K562 (cell line): ENCODE data around the gene CLEC3B. TPM values are rescaled to one million over a fixed set of nuclear protein-coding genes. Genes with fewer than 3 reads are reported as not detected.

Experiments used
- BHLHE40 ChIP-seq: IDR thresholded peaks from 2 replicates; pipeline ENCODE4 v1.6.1; 2011; ENCODE audit warnings: low read length, improper control_type of control experiment
- CBFA2T3 ChIP-seq: fragments of 450-650 bp; IDR thresholded peaks from 2 replicates; pipeline ENCODE4 v1.6.1; 2017
- CBX1 ChIP-seq: sonication (generic); IDR thresholded peaks from 2 replicates; pipeline ENCODE4 v1.6.1; 2016; ENCODE audit warnings: antibody characterized with exemption, low read depth, mild to moderate bottlenecking
- CC2D1A ChIP-seq: fragments of 450-650 bp; IDR thresholded peaks from 2 replicates; pipeline ENCODE4 v1.6.1; 2017; ENCODE audit warnings: mild to moderate bottlenecking
- FOSL1 ChIP-seq: fragments of 200-800 bp; sonication (Bioruptor generic); conservative IDR thresholded peaks from 2 replicates; pipeline ENCODE4 v1.6.1; 2016; ENCODE audit warnings: missing genetic modification characterization, missing compliant biosample characterization
- MTA3 ChIP-seq: fragments of 450-650 bp; formaldehyde crosslinking; IDR thresholded peaks from 2 replicates; pipeline ENCODE4 v1.6.1; 2017; ENCODE audit warnings: mild to moderate bottlenecking, borderline replicate concordance
- PHF20 ChIP-seq: fragments of 450-650 bp; IDR thresholded peaks from 2 replicates; pipeline ENCODE4 v1.6.1; 2018; ENCODE audit not compliant: partially characterized antibody
- TFAP4 ChIP-seq: sonication (generic); formaldehyde crosslinking; IDR thresholded peaks from 2 replicates; pipeline ENCODE4 v1.8.0; 2022; ENCODE audit warnings: missing genetic modification reagents, mild to moderate bottlenecking, moderate library complexity, borderline replicate concordance
- ZKSCAN8 ChIP-seq: fragments of 200-800 bp; sonication (Bioruptor generic); IDR thresholded peaks from 2 replicates; pipeline ENCODE4 v1.6.1; 2016; ENCODE audit warnings: missing genetic modification characterization, missing compliant biosample characterization
- polyA plus RNA-seq, 8 experiments: library from polyadenylated mRNA; depleted of rRNA in 4 of 8; stranded (reverse) in 5 of 8; unstranded in 3 of 8; fragments of >200 nt; fragmentation: Nextera tagmentation in 2 of 8; fragmentation: Illumina TruSeq in 1 of 8; extraction: Ambion mirVana in 2 of 8; extraction: Trizol in 1 of 8; gene quantifications; 2 replicates each; pipeline versions ENCODE4 v1.2.1 to v1.2.3, GENCODE V29; 2011 to 2014; ENCODE audit warnings: inconsistent platforms in 1 of 8, missing spikeins in 1 of 8
- total RNA-seq, 7 experiments: library from RNA; depleted of rRNA in 6 of 7; stranded (reverse); fragments of >200 nt in 6 of 7; fragmentation: Illumina TruSeq in 2 of 7; extraction: Trizol in 2 of 7; gene quantifications; 2 replicates each; pipeline versions ENCODE4 v1.2.1 to v1.2.3, GENCODE V29; 2011 to 2021; ENCODE audit warnings: low replicate concordance in 1 of 7
- TF ChIP-seq, protein P1 (sequence below): fragments of 450-650 bp; IDR thresholded peaks from 2 replicates; pipeline ENCODE4 v1.6.1; 2016; ENCODE audit warnings: low read depth, mild to moderate bottlenecking, moderate library complexity
- TF ChIP-seq, protein P2 (sequence below), 2 experiments: IDR thresholded peaks; 2 replicates each; pipeline ENCODE4 v1.6.1; 2012; ENCODE audit warnings: improper control_type of control experiment in 2 of 2, low read depth in 2 of 2, low read length in 2 of 2, borderline replicate concordance in 1 of 2

The CLEC3B gene
- total and polyA plus RNA-seq, 9 of the 15 experiments (the other 6 are each of a cell fraction or from before 2014, with no cell fraction given), result not detected

- TF ChIP-seq CC2D1A (no peak), TFAP4 (CRISPR knock-in tag) (no peak), CBX1 (peak; percentile 85; the same call in 1 of the 2 replicates), BHLHE40 (no peak), ZKSCAN8 (no peak), FOSL1 (tag) (no peak), MTA3 (peak; percentile 59; the same call in 1 of the 2 replicates), PHF20 (peak; percentile 66), CBFA2T3 (no peak)
- TF ChIP-seq, protein P1, sequence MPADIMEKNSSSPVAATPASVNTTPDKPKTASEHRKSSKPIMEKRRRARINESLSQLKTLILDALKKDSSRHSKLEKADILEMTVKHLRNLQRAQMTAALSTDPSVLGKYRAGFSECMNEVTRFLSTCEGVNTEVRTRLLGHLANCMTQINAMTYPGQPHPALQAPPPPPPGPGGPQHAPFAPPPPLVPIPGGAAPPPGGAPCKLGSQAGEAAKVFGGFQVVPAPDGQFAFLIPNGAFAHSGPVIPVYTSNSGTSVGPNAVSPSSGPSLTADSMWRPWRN, result no peak
- TF ChIP-seq, protein P2, sequence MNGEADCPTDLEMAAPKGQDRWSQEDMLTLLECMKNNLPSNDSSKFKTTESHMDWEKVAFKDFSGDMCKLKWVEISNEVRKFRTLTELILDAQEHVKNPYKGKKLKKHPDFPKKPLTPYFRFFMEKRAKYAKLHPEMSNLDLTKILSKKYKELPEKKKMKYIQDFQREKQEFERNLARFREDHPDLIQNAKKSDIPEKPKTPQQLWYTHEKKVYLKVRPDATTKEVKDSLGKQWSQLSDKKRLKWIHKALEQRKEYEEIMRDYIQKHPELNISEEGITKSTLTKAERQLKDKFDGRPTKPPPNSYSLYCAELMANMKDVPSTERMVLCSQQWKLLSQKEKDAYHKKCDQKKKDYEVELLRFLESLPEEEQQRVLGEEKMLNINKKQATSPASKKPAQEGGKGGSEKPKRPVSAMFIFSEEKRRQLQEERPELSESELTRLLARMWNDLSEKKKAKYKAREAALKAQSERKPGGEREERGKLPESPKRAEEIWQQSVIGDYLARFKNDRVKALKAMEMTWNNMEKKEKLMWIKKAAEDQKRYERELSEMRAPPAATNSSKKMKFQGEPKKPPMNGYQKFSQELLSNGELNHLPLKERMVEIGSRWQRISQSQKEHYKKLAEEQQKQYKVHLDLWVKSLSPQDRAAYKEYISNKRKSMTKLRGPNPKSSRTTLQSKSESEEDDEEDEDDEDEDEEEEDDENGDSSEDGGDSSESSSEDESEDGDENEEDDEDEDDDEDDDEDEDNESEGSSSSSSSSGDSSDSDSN (IDR thresholded peaks at IDR 0.05; ENCODE audit: borderline replicate concordance in 1 of 2, low read depth in 2 of 2, low read length in 2 of 2), result no peak
These were observed 45.0 kb downstream of the CLEC3B start (continued) for GRCh38 chr3:45071075-45071474.
